ENCODE results near the gene GBP4. TPM values are rescaled to one million over a fixed set of nuclear protein-coding genes. Genes with fewer than 3 reads are reported as not detected.

GBP4 gene
- total and polyA plus RNA-seq, 4 donors = 4.1 to 8.1 (median 5.8) TPM

GRCh38 chr1:89211035-89211634 is 12.4 kb upstream of the GBP4 start:
- TF ChIP-seq YY1 (IDR thresholded peaks at IDR 0.05) = no peak
- Histone ChIP-seq H3K4me1 (ENCODE audit: control insufficient read depth in 4 of 4, insufficient read depth in 4 of 4, low read length in 3 of 4) (peaks cover 0 to 7% (median 3%) of the 10 kb centered on the region in 4 donors), H3K27ac (ENCODE audit: low read depth in 1 of 2, low read length in 2 of 2) (no peak overlapping the region), H3K27me3 (ENCODE audit: control insufficient read depth in 4 of 4, insufficient read depth in 4 of 4, low read length in 3 of 4) (no peaks in the 10 kb centered on the region), H3K9ac (ENCODE audit: low read depth in 1 of 2, low read length in 2 of 2) (no peak overlapping the region), H3K36me3 (ENCODE audit: control insufficient read depth in 4 of 4, insufficient read depth in 3 of 4, low read depth in 1 of 4, low read length in 3 of 4) (no peaks in the 10 kb centered on the region), H3K4me3 (ENCODE audit: low read depth in 1 of 3, low read length in 3 of 3) (no peak overlapping the region), H3K9me3 (ENCODE audit: control insufficient read depth in 4 of 4, low read length in 3 of 4) (no peaks in the 10 kb centered on the region)
- DNase-seq (ENCODE audit: low spot score) = no peak
- WGBS = 97% methylated on average over 1 of the region's 1 CpG

- Histone ChIP-seq H3K9ac (ENCODE audit: low read depth in 1 of 2, low read length in 2 of 2) (no peak overlapping the region), H3K27ac (ENCODE audit: low read depth in 1 of 2, low read length in 2 of 2) (no peak overlapping the region), H3K27me3 (ENCODE audit: control insufficient read depth in 4 of 4, insufficient read depth in 4 of 4, low read length in 3 of 4) (no peaks in the 10 kb centered on the region), H3K4me3 (ENCODE audit: low read depth in 1 of 3, low read length in 3 of 3) (no peak overlapping the region), H3K4me1 (ENCODE audit: control insufficient read depth in 4 of 4, insufficient read depth in 4 of 4, low read length in 3 of 4) (no peaks in the 10 kb centered on the region), H3K9me3 (ENCODE audit: control insufficient read depth in 4 of 4, low read length in 3 of 4) (peaks cover 0 to 7% (median 5%) of the 10 kb centered on the region in 4 donors), H3K36me3 (ENCODE audit: control insufficient read depth in 4 of 4, insufficient read depth in 3 of 4, low read depth in 1 of 4, low read length in 3 of 4) (no peaks in the 10 kb centered on the region)
- no peak for TF ChIP-seq JUND (IDR thresholded peaks at IDR 0.05)
- no peak for TF ChIP-seq NR2F2 (IDR thresholded peaks at IDR 0.05)
- no peak for TF ChIP-seq YY1 (IDR thresholded peaks at IDR 0.05)
- 92% methylated on average over 3 of the region's 3 CpGs for WGBS
- no peak for DNase-seq (ENCODE audit: low spot score)
Measured at GRCh38 chr1:89206373-89206772, 7.6 kb upstream of the GBP4 start.

- no peaks in the 10 kb centered on the region for H3K36me3 ChIP-seq (ENCODE audit: control insufficient read depth in 4 of 4, insufficient read depth in 3 of 4, low read depth in 1 of 4, low read length in 3 of 4)
- H3K9me3 ChIP-seq (ENCODE audit: control insufficient read depth in 4 of 4, low read length in 3 of 4) = peaks cover 0 to 7% (median 5%) of the 10 kb centered on the region in 4 donors
- no peak for DNase-seq (ENCODE audit: low spot score)
- H3K9ac ChIP-seq (ENCODE audit: low read depth in 1 of 2, low read length in 2 of 2) = no peak overlapping the region
- H3K4me3 ChIP-seq (ENCODE audit: low read depth in 1 of 3, low read length in 3 of 3) = no peak overlapping the region
- WGBS = 97% methylated on average over 1 of the region's 1 CpG
- peaks cover 0 to 5% (median under 1%) of the 10 kb centered on the region in 4 donors for H3K4me1 ChIP-seq (ENCODE audit: control insufficient read depth in 4 of 4, insufficient read depth in 4 of 4, low read length in 3 of 4)
- no peaks in the 10 kb centered on the region for H3K27me3 ChIP-seq (ENCODE audit: control insufficient read depth in 4 of 4, insufficient read depth in 4 of 4, low read length in 3 of 4)
- TF ChIP-seq YY1 (IDR thresholded peaks at IDR 0.05) (no peak), REST (IDR thresholded peaks at IDR 0.05) (no peak), FOXA1 (IDR thresholded peaks at IDR 0.05) (no peak)
- no peak overlapping the region for H3K27ac ChIP-seq (ENCODE audit: low read depth in 1 of 2, low read length in 2 of 2)
Measured at GRCh38 chr1:89203166-89203565, 4.4 kb upstream of the GBP4 start.

- Histone ChIP-seq H3K27ac (ENCODE audit: low read depth in 1 of 2, low read length in 2 of 2) (peak overlapping the region in 1 of 2 donors; percentile 38), H3K9me3 (ENCODE audit: control insufficient read depth in 4 of 4, low read length in 3 of 4) (peaks cover 0 to 7% (median 5%) of the 10 kb centered on the region in 4 donors), H3K4me3 (ENCODE audit: low read depth in 1 of 3, low read length in 3 of 3) (no peak overlapping the region), H3K9ac (ENCODE audit: low read depth in 1 of 2, low read length in 2 of 2) (no peak overlapping the region), H3K27me3 (ENCODE audit: control insufficient read depth in 4 of 4, insufficient read depth in 4 of 4, low read length in 3 of 4) (no peaks in the 10 kb centered on the region), H3K36me3 (ENCODE audit: control insufficient read depth in 4 of 4, insufficient read depth in 3 of 4, low read depth in 1 of 4, low read length in 3 of 4) (no peaks in the 10 kb centered on the region), H3K4me1 (ENCODE audit: control insufficient read depth in 4 of 4, insufficient read depth in 4 of 4, low read length in 3 of 4) (peaks cover 0 to 5% (median 3%) of the 10 kb centered on the region in 4 donors)
- WGBS = 77% methylated on average over 4 of the region's 4 CpGs
- DNase-seq (ENCODE audit: low spot score) = no peak
- no peak for TF ChIP-seq TAF1 (conservative IDR thresholded peaks at IDR 0.05)
- TF ChIP-seq, protein P1, sequence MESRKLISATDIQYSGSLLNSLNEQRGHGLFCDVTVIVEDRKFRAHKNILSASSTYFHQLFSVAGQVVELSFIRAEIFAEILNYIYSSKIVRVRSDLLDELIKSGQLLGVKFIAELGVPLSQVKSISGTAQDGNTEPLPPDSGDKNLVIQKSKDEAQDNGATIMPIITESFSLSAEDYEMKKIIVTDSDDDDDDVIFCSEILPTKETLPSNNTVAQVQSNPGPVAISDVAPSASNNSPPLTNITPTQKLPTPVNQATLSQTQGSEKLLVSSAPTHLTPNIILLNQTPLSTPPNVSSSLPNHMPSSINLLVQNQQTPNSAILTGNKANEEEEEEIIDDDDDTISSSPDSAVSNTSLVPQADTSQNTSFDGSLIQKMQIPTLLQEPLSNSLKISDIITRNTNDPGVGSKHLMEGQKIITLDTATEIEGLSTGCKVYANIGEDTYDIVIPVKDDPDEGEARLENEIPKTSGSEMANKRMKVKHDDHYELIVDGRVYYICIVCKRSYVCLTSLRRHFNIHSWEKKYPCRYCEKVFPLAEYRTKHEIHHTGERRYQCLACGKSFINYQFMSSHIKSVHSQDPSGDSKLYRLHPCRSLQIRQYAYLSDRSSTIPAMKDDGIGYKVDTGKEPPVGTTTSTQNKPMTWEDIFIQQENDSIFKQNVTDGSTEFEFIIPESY (IDR thresholded peaks at IDR 0.05) = no peak
- no peak for TF ChIP-seq REST (IDR thresholded peaks at IDR 0.05)
- TF ChIP-seq EGR1 (IDR thresholded peaks at IDR 0.05; ENCODE audit: low read depth in 2 of 2) = no peak
- no peak for TF ChIP-seq FOXA1 (IDR thresholded peaks at IDR 0.05)
- TF ChIP-seq GABPA (IDR thresholded peaks at IDR 0.05 in 1 of 2, conservative IDR thresholded peaks at IDR 0.05 in 1 of 2) = no peak
- TF ChIP-seq ATF3 (IDR thresholded peaks at IDR 0.05) = no peak
- no peak for TF ChIP-seq MAX (IDR thresholded peaks at IDR 0.05)
- TF ChIP-seq JUND (IDR thresholded peaks at IDR 0.05) = no peak
Measured at GRCh38 chr1:89201106-89201794, 2.5 kb upstream of the GBP4 start.
